WTC11 (cell line): ENCODE data around the gene PAPPA2.

Source experiments
- CTCF ChIP-seq: fragments of 200-600 bp; IDR thresholded peaks from 2 replicates; pipeline ENCODE4 v1.8.0; 2022; ENCODE audit warnings: antibody characterized with exemption
- ETV6 ChIP-seq: sonication (generic); formaldehyde crosslinking; IDR thresholded peaks from 2 replicates; pipeline ENCODE4 v1.8.1; 2022; ENCODE audit warnings: mild to moderate bottlenecking, missing genetic modification reagents
- FOXJ3 ChIP-seq: sonication (generic); formaldehyde crosslinking; IDR thresholded peaks from 2 replicates; pipeline ENCODE4 v1.9.0; 2021; ENCODE audit warnings: missing genetic modification reagents, mild to moderate bottlenecking, borderline replicate concordance
- RORB ChIP-seq: fragments of 250-450 bp; sonication (Bioruptor Pico); IDR thresholded peaks from 2 replicates; pipeline ENCODE4 v1.9.0; 2021; ENCODE audit warnings: mild to moderate bottlenecking
- TP53 ChIP-seq: sonication (generic); formaldehyde crosslinking; IDR thresholded peaks from 2 replicates; pipeline ENCODE4 v1.8.1; 2023; ENCODE audit warnings: mild to moderate bottlenecking, missing genetic modification reagents

GRCh38 chr1:176831150-176831549 is 368.2 kb downstream of the PAPPA2 start:
- no peak for TF ChIP-seq CTCF
- no peak for TF ChIP-seq ETV6
- TF ChIP-seq RORB = no peak
- TF ChIP-seq TP53 (CRISPR knock-in tag) = no peak
- TF ChIP-seq FOXJ3 (CRISPR knock-in tag) = no peak
